ENCODE data around the gene MYO3B. TPM values are rescaled to one million over a fixed set of nuclear protein-coding genes. Genes with fewer than 3 reads are reported as not detected.

Gene MYO3B
- total and polyA plus RNA-seq, 2 donors from 2014 or later, result 3.5 to 6.4 TPM

DNA sequence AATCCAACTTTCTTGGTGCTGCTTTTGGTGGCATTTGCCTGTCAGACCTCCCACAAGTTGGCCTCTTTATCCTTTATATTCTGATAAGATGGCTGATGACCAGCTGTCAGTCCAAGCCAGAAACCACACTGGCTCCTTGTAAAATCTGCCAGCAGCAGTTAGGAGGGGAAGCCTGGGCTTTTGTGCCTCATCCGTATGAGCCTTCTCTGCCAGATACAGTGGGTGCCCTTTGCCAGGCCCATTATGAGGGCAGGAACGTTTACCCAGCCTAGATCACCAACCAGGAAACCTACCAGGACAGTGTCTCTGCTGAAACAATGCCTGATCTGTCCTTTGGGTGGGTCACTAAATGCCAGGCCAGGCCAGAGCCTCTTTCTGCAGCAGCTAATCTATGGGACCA, 334.3 kb downstream of the MYO3B start:
- no peak overlapping the region for H3K27ac ChIP-seq (ENCODE audit: low read depth in 2 of 2, low read length in 2 of 2)
- H3K27me3 ChIP-seq (ENCODE audit: control insufficient read depth, insufficient read depth, low read length), result no peaks in the 10 kb centered on the region
- TF ChIP-seq, protein P1, sequence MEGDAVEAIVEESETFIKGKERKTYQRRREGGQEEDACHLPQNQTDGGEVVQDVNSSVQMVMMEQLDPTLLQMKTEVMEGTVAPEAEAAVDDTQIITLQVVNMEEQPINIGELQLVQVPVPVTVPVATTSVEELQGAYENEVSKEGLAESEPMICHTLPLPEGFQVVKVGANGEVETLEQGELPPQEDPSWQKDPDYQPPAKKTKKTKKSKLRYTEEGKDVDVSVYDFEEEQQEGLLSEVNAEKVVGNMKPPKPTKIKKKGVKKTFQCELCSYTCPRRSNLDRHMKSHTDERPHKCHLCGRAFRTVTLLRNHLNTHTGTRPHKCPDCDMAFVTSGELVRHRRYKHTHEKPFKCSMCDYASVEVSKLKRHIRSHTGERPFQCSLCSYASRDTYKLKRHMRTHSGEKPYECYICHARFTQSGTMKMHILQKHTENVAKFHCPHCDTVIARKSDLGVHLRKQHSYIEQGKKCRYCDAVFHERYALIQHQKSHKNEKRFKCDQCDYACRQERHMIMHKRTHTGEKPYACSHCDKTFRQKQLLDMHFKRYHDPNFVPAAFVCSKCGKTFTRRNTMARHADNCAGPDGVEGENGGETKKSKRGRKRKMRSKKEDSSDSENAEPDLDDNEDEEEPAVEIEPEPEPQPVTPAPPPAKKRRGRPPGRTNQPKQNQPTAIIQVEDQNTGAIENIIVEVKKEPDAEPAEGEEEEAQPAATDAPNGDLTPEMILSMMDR (IDR thresholded peaks at IDR 0.05; ENCODE audit: borderline replicate concordance, extremely low read depth, insufficient read depth), result no peak
- intact Hi-C loops (cut with DNase I), result no loop called here
- H3K9ac ChIP-seq (ENCODE audit: low read length in 3 of 3), result no peak overlapping the region
- H3K36me3 ChIP-seq (ENCODE audit: control insufficient read depth in 2 of 3, insufficient read depth in 3 of 3, low read length in 3 of 3), result no peaks in the 10 kb centered on the region
- H3K9me3 ChIP-seq (ENCODE audit: control insufficient read depth in 2 of 3, insufficient read depth in 1 of 3, low read length in 3 of 3), result no peaks in the 10 kb centered on the region
- H3K4me1 ChIP-seq (ENCODE audit: control insufficient read depth in 2 of 3, insufficient read depth in 2 of 3, low read depth in 1 of 3, low read length in 3 of 3), result peaks cover 0 to 2% (median 0%) of the 10 kb centered on the region in 3 donors
- no peak overlapping the region for H3K4me3 ChIP-seq (ENCODE audit: low read length in 3 of 3)
- DNase-seq, result no peak
- FAIRE-seq, result no peak

DNA sequence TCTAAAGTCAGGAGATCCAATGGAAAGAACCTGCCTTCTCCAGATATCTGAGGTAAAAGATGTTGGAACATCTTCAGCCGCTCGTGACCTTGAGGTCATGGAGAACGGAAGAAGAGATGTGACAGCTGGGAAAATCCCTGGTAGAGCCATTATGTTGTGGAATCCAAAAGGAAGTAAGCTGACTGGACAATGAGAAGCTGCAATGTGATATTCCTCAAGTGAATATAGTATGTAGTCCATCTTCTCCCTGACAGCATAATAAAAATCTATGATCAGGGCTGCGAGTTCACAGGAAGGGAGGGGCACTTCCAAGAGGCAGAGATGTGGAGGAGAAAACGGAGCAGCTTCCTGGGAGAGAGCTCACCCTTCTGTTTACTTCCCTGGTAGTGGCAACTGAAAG, 336.2 kb downstream of the MYO3B start:
- Histone ChIP-seq H3K4me1 (ENCODE audit: control insufficient read depth in 2 of 3, insufficient read depth in 2 of 3, low read depth in 1 of 3, low read length in 3 of 3) (peaks cover 0 to 2% (median 0%) of the 10 kb centered on the region in 3 donors), H3K9ac (ENCODE audit: low read length in 3 of 3) (no peak overlapping the region), H3K27me3 (ENCODE audit: control insufficient read depth, insufficient read depth, low read length) (no peaks in the 10 kb centered on the region), H3K4me3 (ENCODE audit: low read length in 3 of 3) (no peak overlapping the region), H3K9me3 (ENCODE audit: control insufficient read depth in 2 of 3, insufficient read depth in 1 of 3, low read length in 3 of 3) (no peaks in the 10 kb centered on the region), H3K27ac (ENCODE audit: low read depth in 2 of 2, low read length in 2 of 2) (no peak overlapping the region), H3K36me3 (ENCODE audit: control insufficient read depth in 2 of 3, insufficient read depth in 3 of 3, low read length in 3 of 3) (no peaks in the 10 kb centered on the region)
- TF ChIP-seq, protein P1 (IDR thresholded peaks at IDR 0.05; ENCODE audit: borderline replicate concordance, extremely low read depth, insufficient read depth), result no peak
- FAIRE-seq (no peak), DNase-seq (peak in 4 of 5 donors; percentile 41 to 87 (median 74))
- intact Hi-C loops (cut with DNase I), result no loop called here

DNA sequence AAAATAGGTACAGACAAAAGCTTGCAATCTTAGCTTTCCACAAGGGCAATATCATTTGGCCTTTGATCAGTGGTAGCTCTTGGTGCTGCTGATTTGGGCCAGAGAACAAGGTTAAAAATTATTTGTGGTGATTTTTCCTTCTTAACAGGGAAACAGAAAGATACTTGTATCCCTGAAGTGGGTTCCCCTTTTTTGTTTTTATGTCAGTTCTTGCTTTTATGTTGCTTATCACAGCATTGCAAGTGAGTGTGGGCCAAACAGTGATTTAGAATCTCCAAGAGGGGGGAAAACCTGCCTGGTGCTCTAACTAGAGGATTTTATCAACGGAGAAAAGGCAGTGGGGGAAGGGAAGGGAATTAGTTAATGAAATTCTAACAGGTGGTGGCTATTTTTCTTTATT, 339.6 kb downstream of the MYO3B start:
- FAIRE-seq (no peak), DNase-seq (no peak)
- no peaks in the 10 kb centered on the region for H3K9me3 ChIP-seq (ENCODE audit: control insufficient read depth in 2 of 3, insufficient read depth in 1 of 3, low read length in 3 of 3)
- H3K4me3 ChIP-seq (ENCODE audit: low read length in 3 of 3), result no peak overlapping the region
- H3K27ac ChIP-seq (ENCODE audit: low read depth in 2 of 2, low read length in 2 of 2), result no peak overlapping the region
- no peaks in the 10 kb centered on the region for H3K36me3 ChIP-seq (ENCODE audit: control insufficient read depth in 2 of 3, insufficient read depth in 3 of 3, low read length in 3 of 3)
- H3K4me1 ChIP-seq (ENCODE audit: control insufficient read depth in 2 of 3, insufficient read depth in 2 of 3, low read depth in 1 of 3, low read length in 3 of 3), result peaks cover 0 to 2% (median 0%) of the 10 kb centered on the region in 3 donors
- no peak overlapping the region for H3K9ac ChIP-seq (ENCODE audit: low read length in 3 of 3)
- no peaks in the 10 kb centered on the region for H3K27me3 ChIP-seq (ENCODE audit: control insufficient read depth, insufficient read depth, low read length)
- TF ChIP-seq, protein P1 (IDR thresholded peaks at IDR 0.05; ENCODE audit: borderline replicate concordance, extremely low read depth, insufficient read depth), result no peak
- intact Hi-C loops (cut with DNase I), result no loop called here

DNA sequence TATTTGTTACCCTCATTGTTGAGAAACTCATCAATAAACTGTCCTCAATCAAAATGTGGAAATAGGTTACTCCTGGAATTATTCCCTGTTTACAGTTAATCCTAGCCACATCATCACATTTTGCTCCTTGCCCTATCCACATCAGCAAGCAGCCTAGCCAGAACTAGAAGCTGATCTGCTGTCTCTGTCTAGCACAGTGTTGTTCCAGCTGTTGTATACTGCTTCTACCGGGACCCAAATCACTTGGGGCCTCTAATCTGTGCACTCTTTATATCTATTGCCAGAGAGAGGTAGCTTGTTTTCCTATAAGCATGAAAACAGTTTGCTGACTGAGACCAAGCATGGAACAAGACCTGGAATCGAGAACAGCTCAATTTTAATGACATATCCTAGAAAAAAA, 341.0 kb downstream of the MYO3B start:
- no peak for DNase-seq
- no peaks in the 10 kb centered on the region for H3K4me1 ChIP-seq (ENCODE audit: control insufficient read depth in 2 of 3, insufficient read depth in 2 of 3, low read depth in 1 of 3, low read length in 3 of 3)
- TF ChIP-seq, protein P1 (IDR thresholded peaks at IDR 0.05; ENCODE audit: borderline replicate concordance, extremely low read depth, insufficient read depth), result no peak
- H3K9ac ChIP-seq (ENCODE audit: low read length in 3 of 3), result no peak overlapping the region
- no peak overlapping the region for H3K27ac ChIP-seq (ENCODE audit: low read depth in 2 of 2, low read length in 2 of 2)
- no peaks in the 10 kb centered on the region for H3K27me3 ChIP-seq (ENCODE audit: control insufficient read depth, insufficient read depth, low read length)
- H3K36me3 ChIP-seq (ENCODE audit: control insufficient read depth in 2 of 3, insufficient read depth in 3 of 3, low read length in 3 of 3), result no peaks in the 10 kb centered on the region
- FAIRE-seq, result no peak
- H3K9me3 ChIP-seq (ENCODE audit: control insufficient read depth in 2 of 3, insufficient read depth in 1 of 3, low read length in 3 of 3), result no peaks in the 10 kb centered on the region
- intact Hi-C loops (cut with DNase I), result no loop called here
- H3K4me3 ChIP-seq (ENCODE audit: low read length in 3 of 3), result no peak overlapping the region
